Upper lobe of right lung (tissue), 1 donor: ENCODE measurements around the gene RXRA. TPM values are rescaled to one million over a fixed set of nuclear protein-coding genes. Genes with fewer than 3 reads are reported as not detected.

ENCODE experiments used
- ATAC-seq: fragments of 200-7000 bp; cut with Tn5 transposase; one replicate; pipeline ENCODE4 v1.9.1; 2020; ENCODE audit warnings: mild to moderate bottlenecking, moderate library complexity
- DNase-seq: peaks from one replicate; pipeline ENCODE4 v3.0.0-alpha.2; 2020
- H3K27ac ChIP-seq: fragments of 200-600 bp; one replicate; pipeline ENCODE4 v1.8.0; 2022
- H3K27me3 ChIP-seq: fragments of 200-600 bp; one replicate; pipeline ENCODE4 v1.8.0; 2022; ENCODE audit warnings: mild to moderate bottlenecking
- H3K36me3 ChIP-seq: fragments of 200-600 bp; one replicate; pipeline ENCODE4 v1.8.0; 2022
- H3K4me1 ChIP-seq: fragments of 200-600 bp; one replicate; pipeline ENCODE4 v1.8.0; 2022
- H3K4me3 ChIP-seq: fragments of 200-600 bp; one replicate; pipeline ENCODE4 v1.8.0; 2022; ENCODE audit warnings: mild to moderate bottlenecking
- H3K9me3 ChIP-seq: fragments of 200-600 bp; one replicate; pipeline ENCODE4 v1.8.0; 2022
- CTCF ChIP-seq: fragments of 200-600 bp; IDR thresholded peaks from one replicate; pipeline ENCODE4 v1.8.0; 2022; ENCODE audit warnings: antibody characterized with exemption
- intact Hi-C: fragments of 100-400 bp; cut with DNase I; formaldehyde crosslinking; loops from one replicate; pipeline ENCODE4 v1.11.0; 2022
- microRNA-seq: library from miRNA; unstranded; fragments of <30 nt; microRNA quantifications from one replicate; pipeline ENCODE4 v1.2.0, GENCODE V29; 2020; ENCODE audit warnings: borderline microRNAs expressed
- total RNA-seq: library from RNA; stranded (reverse); fragmentation: NEBNext Ultra II Directional; extraction: Animal tissue kit (Norgen Biotek cat#: 25700); gene quantifications from one replicate; pipeline ENCODE4 v1.2.1, GENCODE V29; 2021
- donor health status: DM: no; HTN: yes; CAD: no; lungs with severe emphysema.

The RXRA gene
- total RNA-seq, 1 donor from 2014 or later, result 80.6 TPM

- DNase-seq, result no peak
- no peak for TF ChIP-seq CTCF
These were observed 160.3 kb downstream of the RXRA start for GRCh38 chr9:134486596-134486995.

More at GRCh38 chr9:134486596-134486995, 160.3 kb downstream of the RXRA start:
- Histone ChIP-seq H3K4me3 (no peak overlapping the region), H3K9me3 (no peaks in the 10 kb centered on the region), H3K4me1 (peaks cover under 1% of the 10 kb centered on the region), H3K27me3 (no peaks in the 10 kb centered on the region), H3K36me3 (no peaks in the 10 kb centered on the region), H3K27ac (no peak overlapping the region)
- intact Hi-C loops, result no loop called here
- ATAC-seq, result no peak

Small RNAs within 50 kb of the gene (microRNA-seq; reads per million reads assigned to microRNA genes)
- gene MIR4669, result not detected

Other genes starting within 250 kb of the RXRA start
- 26.6 TPM for gene WDR5, start 190.4 kb upstream of the RXRA start, total RNA-seq
- gene RNU6ATAC, start 161.9 kb upstream of the RXRA start, total RNA-seq, result 172 TPM